ENCODE data around the gene DMXL1. TPM values are rescaled to one million over a fixed set of nuclear protein-coding genes. Genes with fewer than 3 reads are reported as not detected.

Gene DMXL1
- total RNA-seq, 2 experiments from 2014 or later: 28.4 to 29.1 TPM

DNA sequence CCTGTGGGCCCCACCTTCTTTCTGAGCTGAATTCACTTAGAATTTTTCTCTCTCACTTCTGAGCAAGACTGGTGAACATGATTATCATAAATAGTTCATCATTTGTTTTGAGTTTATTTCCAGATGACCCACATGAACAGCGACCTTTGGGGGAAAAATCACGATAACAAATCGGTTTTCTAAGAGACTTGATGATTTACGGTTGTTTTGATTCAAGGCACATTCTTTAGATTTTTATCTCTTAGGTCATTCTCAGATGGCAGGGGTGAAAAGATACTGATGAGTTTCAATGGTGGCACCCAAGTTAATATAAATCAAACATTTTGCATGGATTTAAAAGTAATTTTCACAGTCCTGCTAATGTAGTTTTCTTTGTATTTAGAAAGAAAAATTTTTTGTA lies 95.1 kb downstream of the DMXL1 start:
- Mint-ChIP-seq H3K4me3 (no peak overlapping the region), H3K27ac (no peak overlapping the region), H3K9me3 (no peaks in the 10 kb centered on the region), H3K36me3 (ENCODE audit: low read depth) (peaks cover 55% of the 10 kb centered on the region), H3K27me3 (no peaks in the 10 kb centered on the region), H3K4me1 (ENCODE audit: low read depth) (peaks cover 5% of the 10 kb centered on the region)
- ATAC-seq (ENCODE audit: poor library complexity) (no peak), DNase-seq (no peak)
- Histone ChIP-seq H3K36me3 (ENCODE audit: insufficient read depth, low read length) (peaks cover 12% of the 10 kb centered on the region), H3K9me3 (ENCODE audit: control insufficient read depth in 1 of 2, insufficient read depth in 1 of 2, low read length in 2 of 2) (no peaks in the 10 kb centered on the region), H3K4me3 (ENCODE audit: low read length) (no peak overlapping the region), H3K27me3 (ENCODE audit: control insufficient read depth in 1 of 2, insufficient read depth in 2 of 2, low read length in 2 of 2) (no peaks in the 10 kb centered on the region), H3K27ac (ENCODE audit: low read depth in 1 of 2, low read length in 2 of 2) (no peak overlapping the region), H3K4me1 (ENCODE audit: insufficient read depth, low read length) (peaks cover 3% of the 10 kb centered on the region)
- ChIA-PET CTCF (no interaction called here), POLR2A (no interaction called here)
- TF ChIP-seq CTCF (IDR thresholded peaks at IDR 0.05): no peak
- intact Hi-C loops (cut with DNase I, micrococcal nuclease): no loop called here

DNA sequence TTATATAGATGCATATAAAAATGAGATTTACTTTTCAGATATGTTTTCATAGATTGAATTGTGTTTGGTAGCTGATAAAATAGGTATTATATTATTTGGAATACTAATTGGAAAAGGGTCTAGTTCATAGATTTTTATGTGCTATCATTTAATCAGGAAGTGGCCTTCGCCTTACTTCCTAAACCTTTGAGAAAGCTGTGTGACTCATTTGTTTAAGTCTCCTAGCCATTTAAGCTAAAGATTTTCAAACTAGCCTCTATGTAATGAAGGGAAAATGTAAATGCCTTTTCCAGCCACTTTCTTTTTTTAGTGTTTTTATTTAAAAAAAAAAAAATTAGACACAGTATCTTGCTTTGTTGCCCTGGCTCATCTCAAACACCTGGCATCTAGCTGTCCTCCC lies 97.5 kb downstream of the DMXL1 start:
- DNase-seq (no peak), ATAC-seq (ENCODE audit: poor library complexity) (no peak)
- H3K27me3 ChIP-seq (ENCODE audit: control insufficient read depth in 1 of 2, insufficient read depth in 2 of 2, low read length in 2 of 2): no peaks in the 10 kb centered on the region
- H3K4me1 ChIP-seq (ENCODE audit: insufficient read depth, low read length): peaks cover 3% of the 10 kb centered on the region
- ChIA-PET CTCF (interaction anchor here (1.2 to 1.3 kb wide), 2 partner anchors 11 to 180 kb away, joined by 3 to 4 read pairs; no protein-coding TSS in a partner anchor), POLR2A (interaction anchor here (0.8 to 1.2 kb wide), 2 partner anchors 10 to 11 kb away, joined by 3 read pairs; no protein-coding TSS in a partner anchor)
- no peaks in the 10 kb centered on the region for H3K9me3 ChIP-seq (ENCODE audit: control insufficient read depth in 1 of 2, insufficient read depth in 1 of 2, low read length in 2 of 2)
- Mint-ChIP-seq H3K4me3 (no peak overlapping the region), H3K36me3 (ENCODE audit: low read depth) (peaks cover 63% of the 10 kb centered on the region), H3K4me1 (ENCODE audit: low read depth) (peaks cover 5% of the 10 kb centered on the region), H3K27me3 (no peaks in the 10 kb centered on the region), H3K9me3 (no peaks in the 10 kb centered on the region), H3K27ac (no peak overlapping the region)
- peaks cover 12% of the 10 kb centered on the region for H3K36me3 ChIP-seq (ENCODE audit: insufficient read depth, low read length)
- intact Hi-C loops (cut with DNase I, micrococcal nuclease): no loop called here
- no peak for TF ChIP-seq CTCF (IDR thresholded peaks at IDR 0.05)
- no peak overlapping the region for H3K27ac ChIP-seq (ENCODE audit: low read depth in 1 of 2, low read length in 2 of 2)
- H3K4me3 ChIP-seq (ENCODE audit: low read length): no peak overlapping the region

DNA sequence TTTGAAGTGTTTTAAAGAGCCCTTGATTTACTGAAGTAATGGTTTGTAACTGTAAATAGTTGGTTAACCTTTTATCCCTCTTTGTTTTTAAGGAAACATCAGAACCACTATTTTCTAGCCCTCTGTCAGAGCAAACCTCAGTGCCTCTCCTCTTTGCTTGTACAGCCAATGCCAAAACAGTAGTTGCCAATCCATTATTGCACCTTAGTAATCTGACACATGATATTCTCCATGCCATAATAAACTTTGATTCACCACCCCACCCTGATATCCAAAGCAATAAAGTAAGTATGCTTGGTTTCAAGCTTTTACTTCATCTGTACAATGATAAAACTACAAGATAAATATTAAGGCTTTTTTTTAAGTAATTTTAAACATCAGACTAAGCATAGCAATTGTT lies 100.8 kb downstream of the DMXL1 start:
- intact Hi-C loops (cut with DNase I, micrococcal nuclease): no loop called here
- Histone ChIP-seq H3K27me3 (ENCODE audit: control insufficient read depth in 1 of 2, insufficient read depth in 2 of 2, low read length in 2 of 2) (no peaks in the 10 kb centered on the region), H3K4me3 (ENCODE audit: low read length) (no peak overlapping the region), H3K9me3 (ENCODE audit: control insufficient read depth in 1 of 2, insufficient read depth in 1 of 2, low read length in 2 of 2) (no peaks in the 10 kb centered on the region), H3K36me3 (ENCODE audit: insufficient read depth, low read length) (no peaks in the 10 kb centered on the region), H3K4me1 (ENCODE audit: insufficient read depth, low read length) (peaks cover 3% of the 10 kb centered on the region), H3K27ac (ENCODE audit: low read depth in 1 of 2, low read length in 2 of 2) (no peak overlapping the region)
- ATAC-seq (ENCODE audit: poor library complexity): no peak
- ChIA-PET CTCF (no interaction called here), POLR2A (no interaction called here)
- no peak overlapping the region for H3K4me3 Mint-ChIP-seq
- H3K27me3 Mint-ChIP-seq: no peaks in the 10 kb centered on the region
- DNase-seq: no peak
- H3K36me3 Mint-ChIP-seq (ENCODE audit: low read depth): peaks cover 65% of the 10 kb centered on the region
- H3K4me1 Mint-ChIP-seq (ENCODE audit: low read depth): peaks cover 5% of the 10 kb centered on the region
- no peaks in the 10 kb centered on the region for H3K9me3 Mint-ChIP-seq
- no peak for TF ChIP-seq CTCF (IDR thresholded peaks at IDR 0.05)
- no peak overlapping the region for H3K27ac Mint-ChIP-seq

Data from CD4-positive, alpha-beta T cell (primary cell).